Esophagus (tissue), 2 donors: ENCODE measurements around the gene MAPK11. TPM values are rescaled to one million over a fixed set of nuclear protein-coding genes. Genes with fewer than 3 reads are reported as not detected.
A peak's percentile ranks its signal among the peaks of the same experiment; 100 is the strongest.

Source experiments
- H3K27ac ChIP-seq, 2 donors: one replicate each; pipeline ENCODE4 v1.5.1; 2013; ENCODE audit warnings: low read depth in 2 of 2, mild to moderate bottlenecking in 2 of 2, inconsistent platforms in 1 of 2, low read length in 1 of 2, moderate library complexity in 1 of 2
- H3K27me3 ChIP-seq, 2 donors: one replicate each; pipeline ENCODE4 v1.6.1; 2013; ENCODE audit warnings: low read length in 2 of 2, control low read depth in 1 of 2, mild to moderate bottlenecking in 1 of 2; ENCODE audit not compliant: insufficient read depth in 2 of 2, control insufficient read depth in 1 of 2
- H3K36me3 ChIP-seq, 2 donors: one replicate each; pipeline ENCODE4 v1.6.1; 2013; ENCODE audit warnings: low read length in 1 of 2; ENCODE audit not compliant: control insufficient read depth in 2 of 2, insufficient read depth in 2 of 2
- H3K4me1 ChIP-seq, 2 donors: one replicate each; pipeline ENCODE4 v1.6.1; 2013; ENCODE audit warnings: low read length in 1 of 2; ENCODE audit not compliant: control insufficient read depth in 2 of 2, insufficient read depth in 2 of 2
- H3K4me3 ChIP-seq, 2 donors: one replicate each; pipeline ENCODE4 v1.5.1; 2013; ENCODE audit warnings: low read length in 2 of 2, mild to moderate bottlenecking in 2 of 2, low read depth in 1 of 2, moderate library complexity in 1 of 2
- H3K9me3 ChIP-seq, 2 donors: one replicate each; pipeline ENCODE4 v1.6.1; 2013; ENCODE audit warnings: mild to moderate bottlenecking in 2 of 2, low read depth in 1 of 2, low read length in 1 of 2, moderate library complexity in 1 of 2; ENCODE audit not compliant: control insufficient read depth in 2 of 2, insufficient read depth in 1 of 2
- WGBS, 2 donors: extraction: QIAGEN DNeasy Blood & Tissue Kit; methylation state at CpG; one replicate each; pipeline ENCODE4 v1.1.7; 2013; 5-methylcytosine and 5-hydroxymethylcytosine counted together
- polyA plus RNA-seq, 2 donors: library from polyadenylated mRNA; stranded (reverse); fragments of 200-250 nt; gene quantifications; one replicate each; pipeline ENCODE4 v1.2.3, GENCODE V29; 2013
- donor health status: healthy with polysubstance abuse.
- donor health status: Bipolar disorder and iron deficiency.

The MAPK11 gene
- 1 to 10 TPM; 5.4 to 6.1 TPM for polyA plus RNA-seq

GRCh38 chr22:50269970-50270665 lies at the start of gene MAPK11:
Gene MAPK11, minus strand, starts transcription at chr22:50270380. Its CDS starts 88 bp downstream, at chr22:50270292.
- Histone ChIP-seq H3K27me3 (no peaks in the 10 kb centered on the region), H3K4me1 (peaks cover 12 to 29% of the 10 kb centered on the region in 2 donors)
- WGBS, 2 donors, result 0 to 1% methylated on average over 57 to 92 of the region's 92 CpGs

DNA sequence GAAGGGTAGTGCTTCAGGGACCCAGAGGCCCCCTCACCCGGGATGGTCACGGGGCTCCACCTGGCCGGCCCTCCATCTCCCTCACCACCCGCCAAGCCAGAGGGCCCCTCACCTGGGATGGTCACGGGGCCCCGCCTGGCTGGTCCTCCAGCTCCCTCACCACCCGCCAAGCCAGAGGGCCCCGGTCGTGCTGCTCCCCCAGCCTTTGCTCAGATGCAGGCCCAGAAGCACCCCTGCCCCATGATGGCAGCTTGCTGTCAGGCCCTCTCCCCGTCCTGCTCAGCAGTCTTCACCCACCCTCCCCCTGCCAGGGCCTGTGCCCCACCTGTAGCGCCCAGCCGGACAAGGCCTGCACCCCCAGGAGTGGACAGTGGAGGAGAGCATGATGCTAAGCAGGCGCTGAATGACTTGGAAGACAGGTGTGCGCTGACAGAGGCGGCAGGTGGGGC lies 49.3 kb upstream of the MAPK11 start:
- Histone ChIP-seq H3K27me3 (no peaks in the 10 kb centered on the region), H3K27ac (no peak overlapping the region), H3K4me1 (no peaks in the 10 kb centered on the region), H3K9me3 (no peaks in the 10 kb centered on the region), H3K4me3 (no peak overlapping the region), H3K36me3 (no peaks in the 10 kb centered on the region)
- 94 to 95% methylated on average over 15 of the region's 15 CpGs for WGBS, 2 donors

More at GRCh38 chr22:50269970-50270665, at the start of gene MAPK11:
- Histone ChIP-seq H3K36me3 (peaks cover 0 to 6% of the 10 kb centered on the region in 2 donors), H3K9me3 (no peaks in the 10 kb centered on the region), H3K27ac (peak within 1 kb of the TSS; percentile 36 to 59), H3K4me3 (peak within 1 kb of the TSS; percentile 31 to 48)

DNA sequence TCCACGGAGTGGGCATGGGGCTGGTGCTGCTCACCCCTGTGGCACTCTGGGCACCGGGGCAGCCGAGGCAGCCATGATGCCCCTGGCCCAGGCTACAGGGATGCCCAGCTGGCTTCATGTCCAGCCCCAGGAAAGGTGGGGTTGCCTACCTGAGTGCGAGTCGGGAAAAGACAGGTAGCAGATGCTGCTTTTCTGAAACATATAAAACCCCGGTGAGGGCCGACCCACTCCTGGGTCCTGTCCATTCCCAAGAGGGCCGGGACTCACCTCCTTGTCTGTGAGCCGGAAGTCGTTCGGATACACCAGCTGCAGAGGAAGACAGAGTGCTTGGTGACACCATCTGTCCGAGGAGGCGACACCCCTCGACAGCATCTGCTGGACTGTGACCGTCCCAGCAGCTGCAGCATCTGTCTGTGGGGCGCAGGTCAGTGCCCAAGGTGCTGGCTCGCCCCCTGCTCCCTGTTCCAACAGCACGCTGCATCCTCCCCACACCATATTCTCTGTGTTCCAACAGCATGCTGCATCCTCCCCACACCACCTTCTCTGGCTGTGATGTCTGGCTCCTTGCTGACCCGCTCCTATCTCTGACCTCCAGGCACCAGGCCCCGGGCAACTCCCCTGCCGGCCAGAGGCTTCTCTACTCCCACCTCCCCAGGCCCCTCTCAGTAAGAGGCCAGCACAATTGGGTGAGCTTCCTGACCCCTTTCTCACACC lies 48.7 kb upstream of the MAPK11 start:
- no peak overlapping the region for H3K4me3 ChIP-seq
- WGBS, 2 donors, result 85% methylated on average over 21 of the region's 21 CpGs
- no peaks in the 10 kb centered on the region for H3K36me3 ChIP-seq
- H3K27me3 ChIP-seq, result no peaks in the 10 kb centered on the region
- no peak overlapping the region for H3K27ac ChIP-seq
- H3K4me1 ChIP-seq, result no peaks in the 10 kb centered on the region
- H3K9me3 ChIP-seq, result no peaks in the 10 kb centered on the region

DNA sequence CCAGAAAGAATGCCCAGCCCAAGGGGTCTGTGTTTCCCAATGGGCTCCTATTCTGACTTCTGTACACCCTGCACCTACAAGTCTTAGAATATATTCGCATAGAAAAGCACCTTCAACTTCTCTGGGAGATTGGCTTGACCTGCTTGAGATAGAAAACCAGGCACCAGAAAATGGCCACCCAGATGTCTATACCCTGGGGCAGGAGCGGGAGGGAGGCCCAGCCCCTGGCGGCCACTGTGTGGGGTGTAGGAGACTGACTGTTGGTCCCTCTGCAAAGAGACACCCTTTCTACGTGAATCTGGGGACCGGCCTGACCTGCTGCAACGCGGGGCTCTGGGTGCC lies 48.1 kb upstream of the MAPK11 start:
- H3K27ac ChIP-seq, result no peak overlapping the region
- 88 to 90% methylated on average over 7 of the region's 7 CpGs for WGBS, 2 donors

GRCh38 chr22:50317674-50318073 lies 47.5 kb upstream of the MAPK11 start:
- WGBS, 2 donors, result 91 to 93% methylated on average over 7 of the region's 7 CpGs
- H3K27ac ChIP-seq, result no peak overlapping the region
- H3K9me3 ChIP-seq, result no peaks in the 10 kb centered on the region
- H3K4me3 ChIP-seq, result no peak overlapping the region
- no peaks in the 10 kb centered on the region for H3K36me3 ChIP-seq
- H3K4me1 ChIP-seq, result no peaks in the 10 kb centered on the region
- no peaks in the 10 kb centered on the region for H3K27me3 ChIP-seq

More for the DNA sequence above, 48.1 kb upstream of the MAPK11 start:
- H3K4me1 ChIP-seq, result no peaks in the 10 kb centered on the region
- no peaks in the 10 kb centered on the region for H3K36me3 ChIP-seq
- H3K9me3 ChIP-seq, result no peaks in the 10 kb centered on the region
- no peak overlapping the region for H3K4me3 ChIP-seq
- no peaks in the 10 kb centered on the region for H3K27me3 ChIP-seq

DNA sequence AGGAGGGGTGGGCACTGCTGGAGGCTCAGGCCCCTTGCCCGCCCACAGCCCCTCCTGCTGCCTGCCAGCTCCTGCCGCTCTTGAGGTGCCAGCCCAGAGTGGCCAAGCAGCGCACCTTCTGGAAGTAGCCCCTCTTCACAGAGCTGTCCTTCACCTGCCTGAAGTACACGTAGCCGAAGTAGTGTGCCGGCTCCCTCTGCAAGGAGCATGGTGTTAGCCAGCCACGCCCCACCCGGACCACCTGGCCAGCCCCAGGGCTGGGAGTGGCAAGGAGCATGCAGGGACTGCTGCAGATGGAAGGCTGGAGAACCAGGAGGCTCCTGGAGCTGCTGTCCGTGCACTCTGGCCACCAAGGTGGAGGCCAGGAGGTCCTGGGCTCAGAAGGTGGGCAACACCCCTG lies 47.0 kb upstream of the MAPK11 start:
- Histone ChIP-seq H3K4me1 (no peaks in the 10 kb centered on the region), H3K36me3 (no peaks in the 10 kb centered on the region), H3K9me3 (no peaks in the 10 kb centered on the region), H3K27ac (no peak overlapping the region), H3K27me3 (no peaks in the 10 kb centered on the region), H3K4me3 (no peak overlapping the region)
- 67 to 74% methylated on average over 8 to 9 of the region's 9 CpGs for WGBS, 2 donors

GRCh38 chr22:50316114-50317065 lies 46.2 kb upstream of the MAPK11 start:
- WGBS, 2 donors, result 72 to 90% methylated on average over 28 to 42 of the region's 45 CpGs
- Histone ChIP-seq H3K9me3 (no peaks in the 10 kb centered on the region), H3K4me1 (no peaks in the 10 kb centered on the region), H3K4me3 (no peak overlapping the region), H3K36me3 (no peaks in the 10 kb centered on the region), H3K27ac (no peak overlapping the region), H3K27me3 (no peaks in the 10 kb centered on the region)

DNA sequence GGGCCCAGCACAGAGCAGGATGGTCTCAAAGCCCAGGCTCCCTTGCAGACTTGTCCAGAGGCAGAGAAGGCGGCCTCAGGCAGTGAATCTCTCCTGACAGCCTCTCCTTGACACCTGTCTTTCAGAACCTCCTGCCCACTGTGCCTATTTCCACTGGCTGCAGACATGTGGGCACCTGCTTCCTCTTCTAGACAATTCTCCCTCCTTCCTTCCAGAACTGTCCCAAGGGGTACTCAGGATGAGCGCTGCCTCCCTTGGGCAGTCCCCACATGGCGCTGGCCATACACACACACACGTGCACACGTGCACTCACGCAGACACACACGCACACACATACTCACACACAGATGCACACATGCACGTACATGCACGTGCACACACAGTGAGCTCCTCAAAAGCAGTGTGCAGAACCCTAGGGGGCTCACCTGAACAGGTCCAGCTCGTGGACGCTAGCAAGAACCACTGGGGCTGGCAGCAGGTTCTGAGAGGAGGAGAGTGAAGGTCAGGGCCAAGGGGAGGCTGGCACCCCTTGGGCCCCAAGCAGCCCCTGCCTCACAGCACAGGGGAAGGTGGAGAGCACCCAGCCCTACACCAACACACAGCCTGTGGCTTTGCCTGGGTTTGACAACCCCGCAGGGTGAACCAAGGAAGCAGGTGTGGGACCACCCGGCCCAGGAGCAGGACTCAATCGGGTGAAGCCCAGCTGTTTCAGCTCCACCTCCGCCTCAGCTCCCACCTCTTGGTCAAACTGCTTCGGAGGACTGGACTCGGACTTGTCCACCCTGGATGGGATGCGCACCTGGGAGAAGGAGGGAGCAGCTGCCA lies 45.3 kb upstream of the MAPK11 start:
- H3K36me3 ChIP-seq, result no peaks in the 10 kb centered on the region
- WGBS, 2 donors, result 92% methylated on average over 17 to 18 of the region's 18 CpGs
- H3K4me3 ChIP-seq, result no peak overlapping the region
- H3K27me3 ChIP-seq, result no peaks in the 10 kb centered on the region
- no peak overlapping the region for H3K27ac ChIP-seq
- no peaks in the 10 kb centered on the region for H3K9me3 ChIP-seq
- H3K4me1 ChIP-seq, result no peaks in the 10 kb centered on the region
